Retinal pigment epithelial cell (primary cell): ENCODE data around the gene APOBEC3H.

Source experiments
- DNase-seq: peaks from one replicate; pipeline ENCODE4 v3.0.0-alpha.2; 2010; ENCODE audit warnings: low read depth
- H3K4me3 ChIP-seq: 2 replicates; pipeline ENCODE4 v1.5.1; 2011; ENCODE audit warnings: mild to moderate bottlenecking, low read length, control low read depth, moderate library complexity
- TF ChIP-seq, protein P1 (sequence below): conservative IDR thresholded peaks from 2 replicates; pipeline ENCODE4 v1.5.1; 2011; ENCODE audit warnings: low read depth, low read length, control low read depth, inconsistent platforms

Gene APOBEC3H

DNA sequence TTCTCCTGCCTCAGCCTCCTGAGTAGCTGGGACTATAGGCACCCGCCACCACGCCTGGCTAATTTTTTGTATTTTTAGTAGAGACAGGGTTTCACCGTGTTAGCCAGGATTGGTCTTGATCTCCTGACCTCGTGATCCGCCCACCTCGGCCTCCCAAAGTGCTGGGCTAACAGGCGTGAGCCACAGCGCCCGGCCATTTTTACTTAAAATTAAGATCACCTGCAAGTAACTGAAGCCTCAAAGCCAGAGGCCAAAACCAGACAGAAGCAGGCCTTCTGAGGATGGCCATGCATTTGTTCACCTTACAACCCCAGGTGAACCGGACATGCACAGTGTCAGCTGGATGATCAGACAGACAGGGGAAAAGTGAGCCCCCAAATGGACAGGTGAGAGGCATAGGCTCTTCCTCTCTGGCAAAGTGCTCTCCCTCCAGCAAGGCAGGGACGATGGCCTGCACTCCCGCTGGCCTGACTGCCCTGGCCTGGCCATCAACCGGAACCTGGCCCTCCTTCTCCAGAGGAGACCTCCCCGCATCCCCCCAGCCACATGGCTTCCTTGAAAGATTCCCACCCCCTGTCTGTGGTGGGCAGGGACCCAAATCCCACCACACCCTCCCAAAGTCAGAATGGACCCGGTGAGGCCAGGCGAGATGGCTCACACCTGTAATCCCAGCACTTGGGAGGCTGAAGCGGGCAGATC, 25.9 kb downstream of the APOBEC3H start:
- no peak overlapping the region for H3K4me3 ChIP-seq
- DNase-seq = no peak
- TF ChIP-seq, protein P1, sequence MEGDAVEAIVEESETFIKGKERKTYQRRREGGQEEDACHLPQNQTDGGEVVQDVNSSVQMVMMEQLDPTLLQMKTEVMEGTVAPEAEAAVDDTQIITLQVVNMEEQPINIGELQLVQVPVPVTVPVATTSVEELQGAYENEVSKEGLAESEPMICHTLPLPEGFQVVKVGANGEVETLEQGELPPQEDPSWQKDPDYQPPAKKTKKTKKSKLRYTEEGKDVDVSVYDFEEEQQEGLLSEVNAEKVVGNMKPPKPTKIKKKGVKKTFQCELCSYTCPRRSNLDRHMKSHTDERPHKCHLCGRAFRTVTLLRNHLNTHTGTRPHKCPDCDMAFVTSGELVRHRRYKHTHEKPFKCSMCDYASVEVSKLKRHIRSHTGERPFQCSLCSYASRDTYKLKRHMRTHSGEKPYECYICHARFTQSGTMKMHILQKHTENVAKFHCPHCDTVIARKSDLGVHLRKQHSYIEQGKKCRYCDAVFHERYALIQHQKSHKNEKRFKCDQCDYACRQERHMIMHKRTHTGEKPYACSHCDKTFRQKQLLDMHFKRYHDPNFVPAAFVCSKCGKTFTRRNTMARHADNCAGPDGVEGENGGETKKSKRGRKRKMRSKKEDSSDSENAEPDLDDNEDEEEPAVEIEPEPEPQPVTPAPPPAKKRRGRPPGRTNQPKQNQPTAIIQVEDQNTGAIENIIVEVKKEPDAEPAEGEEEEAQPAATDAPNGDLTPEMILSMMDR = no peak

DNA sequence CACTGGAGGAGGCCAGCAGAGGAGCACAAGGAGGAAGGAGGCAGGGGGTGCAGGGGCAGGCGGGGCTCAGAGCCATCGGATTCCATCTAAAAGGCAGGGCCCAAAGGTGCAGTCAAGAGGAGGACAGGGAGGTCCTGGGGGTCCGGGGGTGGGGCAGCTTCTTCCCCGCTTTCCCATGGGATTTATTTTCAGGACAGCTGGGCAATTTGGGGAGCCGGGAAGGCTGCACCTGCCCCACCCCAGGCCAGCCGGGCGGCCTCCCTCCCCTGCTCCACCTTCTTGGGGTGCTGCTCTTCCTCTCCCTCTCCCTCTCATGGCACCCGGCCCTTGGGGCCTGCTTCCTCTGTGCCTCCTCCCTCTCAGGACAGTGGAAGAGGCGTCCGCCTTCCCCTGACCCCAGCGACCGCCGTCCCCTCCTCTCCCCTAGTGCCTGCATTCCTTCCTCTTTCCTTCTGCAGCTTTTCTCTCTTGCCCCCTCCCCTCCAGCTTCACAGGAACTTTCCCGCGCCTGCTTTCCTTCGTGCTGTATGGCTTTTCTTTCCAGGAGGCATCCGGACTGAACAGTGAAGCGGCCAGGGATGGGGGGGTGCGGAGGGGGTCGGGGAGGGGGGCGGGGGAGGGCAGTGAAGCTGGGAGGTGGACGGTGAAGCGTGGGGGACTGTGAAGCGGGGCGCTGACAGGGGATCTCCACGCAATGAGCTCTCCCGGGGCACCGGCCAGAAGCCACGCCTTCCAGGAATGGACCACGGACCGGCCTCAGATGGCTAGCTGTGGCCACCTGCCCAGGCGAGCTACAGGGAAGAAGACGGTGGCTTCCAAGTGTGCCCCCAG, 26.9 kb downstream of the APOBEC3H start:
- H3K4me3 ChIP-seq = no peak overlapping the region
- no peak for DNase-seq
- TF ChIP-seq, protein P1 = no peak

DNA sequence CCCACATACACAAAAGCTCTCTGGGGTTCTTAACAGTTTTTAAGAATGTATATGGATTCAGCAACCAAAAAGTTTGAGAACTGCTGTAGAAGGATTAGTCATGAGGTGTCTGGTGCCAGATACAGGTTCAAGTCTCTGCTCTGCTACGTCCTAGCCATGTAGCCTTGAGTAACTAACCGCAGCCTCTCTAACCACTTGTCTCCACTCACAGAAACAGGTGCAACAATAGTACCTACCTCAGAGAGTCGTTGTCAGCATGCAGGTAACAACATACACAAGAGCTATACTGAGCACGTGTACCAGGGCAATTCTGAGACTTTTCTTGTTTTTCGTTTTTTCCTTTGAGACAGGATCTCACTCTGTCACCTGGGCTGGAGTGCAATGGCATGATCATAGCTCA, 28.6 kb downstream of the APOBEC3H start:
- H3K4me3 ChIP-seq = no peak overlapping the region
- no peak for DNase-seq
- TF ChIP-seq, protein P1 = no peak

DNA sequence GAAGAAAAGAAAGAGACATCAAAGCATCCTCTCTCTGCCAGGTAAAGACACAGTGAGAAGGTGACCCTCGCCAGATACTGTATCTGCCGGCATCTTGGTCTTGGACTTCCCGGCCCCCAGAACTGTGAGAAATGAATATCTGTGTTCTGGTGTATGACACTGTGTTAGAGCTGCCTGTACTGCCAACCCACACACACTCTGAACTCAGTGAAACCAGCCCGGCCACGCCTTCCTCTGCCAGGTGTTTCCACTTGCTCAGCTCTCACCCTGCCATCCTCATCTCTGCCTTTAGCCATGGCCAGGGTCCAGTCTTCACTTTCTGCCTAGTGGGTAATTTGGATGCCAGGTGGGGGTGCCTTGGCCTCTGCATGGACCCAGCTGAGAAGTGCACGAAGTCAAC, 31.5 kb downstream of the APOBEC3H start:
- DNase-seq = no peak
- TF ChIP-seq, protein P1 = no peak
- H3K4me3 ChIP-seq = no peak overlapping the region

DNA sequence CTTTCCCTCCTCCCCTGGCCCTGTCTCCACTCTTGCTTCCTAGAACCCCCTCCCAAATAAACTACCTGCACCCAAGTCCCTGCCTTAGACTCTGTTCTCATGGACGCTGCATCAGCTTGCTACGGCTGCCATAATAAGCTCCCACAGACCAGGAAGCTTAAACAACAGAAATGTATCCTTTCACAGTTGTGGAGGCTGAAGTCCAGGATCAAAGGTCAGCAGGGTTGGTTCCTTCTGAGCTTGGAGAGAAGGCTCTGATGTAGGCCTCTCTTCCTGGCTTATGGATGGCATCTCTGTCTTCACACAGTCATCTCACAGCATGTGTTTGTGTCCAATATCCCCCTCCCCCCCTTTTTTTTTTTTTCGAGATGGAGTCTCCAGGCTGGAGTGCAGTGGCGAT, 32.0 kb downstream of the APOBEC3H start:
- H3K4me3 ChIP-seq = no peak overlapping the region
- DNase-seq = no peak
- TF ChIP-seq, protein P1 = no peak

DNA sequence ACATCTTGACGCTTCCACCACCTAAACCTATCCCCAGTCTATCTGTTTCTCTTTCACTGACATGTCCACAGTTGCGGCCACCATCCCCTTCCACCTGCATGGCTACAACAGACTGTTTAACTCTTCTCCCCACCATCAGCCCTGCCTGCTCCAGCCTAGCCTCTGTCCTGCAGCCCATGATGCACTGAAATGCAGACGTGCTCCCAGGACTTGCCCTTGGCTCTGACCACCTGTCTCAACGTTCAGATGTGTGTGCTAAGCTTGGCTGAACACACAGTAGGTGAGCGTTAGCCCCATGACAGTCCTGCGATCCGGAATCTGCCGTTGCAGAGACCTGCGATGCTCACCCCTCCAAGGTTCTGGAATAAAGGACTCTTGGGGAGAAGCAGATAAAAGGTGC, 32.7 kb downstream of the APOBEC3H start:
- no peak for DNase-seq
- TF ChIP-seq, protein P1 = no peak

More for the DNA sequence above, 32.7 kb downstream of the APOBEC3H start:
- H3K4me3 ChIP-seq = no peak overlapping the region
